Stimulated activated effector memory CD8-positive, alpha-beta T cell treated with anti-CD3 and anti-CD28 coated beads, Interleukin-12 subunit alpha, Interleukin-12 subunit beta, amount 100 ng/mL, for 72 hours (primary cell): ENCODE data around the gene SERAC1.
"Not testable (repeated sequence)": the region's sequence is repeated elsewhere in the genome, so short reads cannot be mapped to it uniquely, and the experiment has no call there.

Source experiments
- ATAC-seq: fragments of 150-1000 bp; cut with Tn5 transposase; 2 replicates; pipeline ENCODE4 v1.10.0; 2021
- DNase-seq, 2 donors: peaks; one replicate each; pipeline ENCODE4 v3.0.0; 2021 to 2022; ENCODE audit warnings: low spot score in 2 of 2
- H3K27ac Mint-ChIP-seq: one replicate; pipeline ENCODE4 v1.8.0; 2022; ENCODE audit warnings: mild to moderate bottlenecking, mixed read lengths
- H3K36me3 Mint-ChIP-seq: one replicate; pipeline ENCODE4 v1.8.0; 2022; ENCODE audit warnings: mild to moderate bottlenecking, mixed read lengths
- H3K4me1 Mint-ChIP-seq: one replicate; pipeline ENCODE4 v1.8.0; 2022; ENCODE audit warnings: mixed read lengths
- H3K4me3 Mint-ChIP-seq: one replicate; pipeline ENCODE4 v1.8.0; 2022; ENCODE audit warnings: mild to moderate bottlenecking, mixed read lengths
- H3K9me3 Mint-ChIP-seq: one replicate; pipeline ENCODE4 v1.8.0; 2022; ENCODE audit warnings: mixed read lengths

The SERAC1 gene

DNA sequence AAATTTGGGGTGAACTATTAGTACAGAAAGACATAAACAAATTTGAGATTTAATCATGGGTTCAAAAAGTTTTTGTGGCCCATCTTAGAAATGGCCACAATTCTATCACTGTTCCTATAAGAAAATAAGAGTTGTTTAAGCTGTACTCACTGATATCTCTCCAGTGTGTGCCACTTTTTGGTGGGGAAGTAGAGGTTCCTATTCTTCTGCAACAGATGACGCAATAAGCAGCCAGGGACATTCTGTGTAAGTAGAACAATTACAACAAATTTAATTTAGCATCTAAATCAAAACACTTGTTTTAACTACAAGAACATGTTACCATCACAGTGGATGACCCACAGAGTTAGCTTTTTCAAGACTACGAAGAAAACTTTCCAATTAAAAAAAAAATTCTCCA, 9.9 kb downstream of the SERAC1 start:
- no peak overlapping the region for H3K27ac Mint-ChIP-seq
- H3K36me3 Mint-ChIP-seq: peaks cover 39% of the 10 kb centered on the region
- no peak for ATAC-seq
- H3K9me3 Mint-ChIP-seq: no peaks in the 10 kb centered on the region
- H3K4me1 Mint-ChIP-seq: peaks cover 6% of the 10 kb centered on the region
- DNase-seq: no peak
- H3K4me3 Mint-ChIP-seq: no peak overlapping the region

DNA sequence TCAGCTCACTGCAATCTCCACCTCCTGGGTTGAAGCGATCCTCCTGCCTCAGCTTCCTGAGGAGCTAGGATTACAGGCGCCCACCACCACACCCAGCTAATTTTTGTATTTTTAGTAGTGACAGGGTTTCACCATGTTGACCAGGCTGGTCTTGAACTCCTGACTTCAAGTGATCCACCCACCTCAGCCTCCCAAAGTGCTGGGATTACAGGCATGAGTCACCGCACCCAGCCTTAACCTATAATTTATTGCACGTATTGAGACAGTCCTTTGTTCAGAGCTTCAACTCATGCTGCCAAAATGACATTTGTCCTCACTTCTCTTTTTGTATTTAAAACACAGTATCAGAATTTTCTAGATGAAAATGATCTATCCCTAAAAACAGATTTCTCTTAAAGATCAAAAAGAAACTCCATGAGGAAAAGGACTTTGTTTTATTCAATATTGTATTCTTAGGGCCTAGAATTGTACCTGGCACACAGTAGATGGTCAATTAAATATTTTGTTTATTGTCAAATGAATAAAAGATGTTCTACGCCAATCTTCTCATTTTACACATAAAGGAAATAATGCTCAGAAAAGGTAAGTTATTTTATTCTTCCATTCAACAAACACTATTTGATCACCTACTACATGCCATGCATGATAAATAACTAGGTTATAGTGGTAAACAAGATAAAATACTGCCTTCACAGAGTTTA, 10.8 kb downstream of the SERAC1 start:
- no peaks in the 10 kb centered on the region for H3K9me3 Mint-ChIP-seq
- DNase-seq (no peak), ATAC-seq (no peak)
- H3K4me1 Mint-ChIP-seq: peaks cover 6% of the 10 kb centered on the region
- no peak overlapping the region for H3K27ac Mint-ChIP-seq
- peaks cover 39% of the 10 kb centered on the region for H3K36me3 Mint-ChIP-seq
- H3K4me3 Mint-ChIP-seq: no peak overlapping the region

DNA sequence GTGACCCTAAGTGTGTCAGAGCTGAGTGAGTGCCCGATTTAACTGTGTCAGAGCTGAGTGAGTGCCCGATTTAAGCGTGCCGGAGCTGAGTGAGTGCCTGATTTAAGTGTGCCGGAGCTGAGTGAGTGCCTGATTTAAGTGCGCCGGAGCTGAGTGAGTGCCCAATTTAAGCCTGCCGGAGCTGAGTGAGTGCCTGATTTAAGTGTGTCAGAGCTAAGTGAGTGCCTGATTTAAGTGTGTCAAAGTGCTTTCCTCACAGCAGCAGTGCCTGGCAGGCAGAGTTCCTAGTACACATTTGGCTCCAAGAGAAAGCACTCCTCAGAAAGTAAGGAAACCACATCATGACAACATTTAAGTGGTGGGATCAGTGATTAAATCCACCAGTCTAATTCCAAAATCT, 13.2 kb downstream of the SERAC1 start:
- Mint-ChIP-seq H3K36me3 (peaks cover 34% of the 10 kb centered on the region), H3K4me1 (no peaks in the 10 kb centered on the region), H3K9me3 (no peaks in the 10 kb centered on the region), H3K4me3 (no peak overlapping the region), H3K27ac (no peak overlapping the region)
- ATAC-seq: no peak
- DNase-seq: no peak

DNA sequence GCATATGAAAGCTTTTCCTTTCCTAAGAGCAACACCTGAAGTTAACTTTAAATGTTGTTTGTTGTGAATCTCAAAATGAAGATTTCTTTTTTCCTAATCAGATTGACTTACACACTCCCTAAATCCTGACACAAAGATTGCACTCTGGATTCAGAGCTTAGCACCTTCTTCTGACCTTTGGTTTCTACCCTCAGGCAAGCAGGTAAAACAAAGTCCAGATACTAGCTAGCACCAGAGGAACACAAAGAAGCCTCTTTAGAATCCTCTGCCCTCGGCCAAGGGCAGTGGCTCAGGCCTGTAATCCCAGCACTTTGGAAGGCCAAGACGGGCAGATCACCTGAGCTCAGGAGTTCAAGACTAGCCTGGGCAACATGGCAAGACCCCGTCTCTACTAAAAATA, 14.5 kb downstream of the SERAC1 start:
- ATAC-seq (no peak), DNase-seq (no peak)
- Mint-ChIP-seq H3K27ac (no peak overlapping the region), H3K36me3 (peaks cover 42% of the 10 kb centered on the region), H3K4me1 (no peaks in the 10 kb centered on the region), H3K4me3 (no peak overlapping the region), H3K9me3 (no peaks in the 10 kb centered on the region)

DNA sequence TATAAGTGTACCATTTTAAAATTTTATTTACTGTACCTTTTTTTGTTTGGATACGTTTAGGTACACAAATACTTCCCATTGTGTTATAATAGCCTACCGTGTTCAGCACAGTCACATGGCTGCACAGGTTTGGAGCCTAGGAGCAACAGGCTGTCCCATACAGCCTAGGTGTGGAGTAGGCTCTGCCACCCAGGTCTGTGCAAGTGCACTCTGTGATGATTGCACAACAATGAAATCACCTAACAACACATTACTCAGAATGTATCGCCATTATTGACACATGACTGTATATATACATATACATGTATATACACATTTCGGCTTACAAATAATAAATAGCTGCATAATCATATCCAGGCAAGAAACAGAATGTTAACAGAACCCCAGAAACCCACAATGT, 15.4 kb downstream of the SERAC1 start:
- no peak for DNase-seq
- H3K36me3 Mint-ChIP-seq: peaks cover 43% of the 10 kb centered on the region
- no peak for ATAC-seq
- no peak overlapping the region for H3K4me3 Mint-ChIP-seq
- H3K4me1 Mint-ChIP-seq: no peaks in the 10 kb centered on the region
- H3K9me3 Mint-ChIP-seq: no peaks in the 10 kb centered on the region
- H3K27ac Mint-ChIP-seq: no peak overlapping the region

DNA sequence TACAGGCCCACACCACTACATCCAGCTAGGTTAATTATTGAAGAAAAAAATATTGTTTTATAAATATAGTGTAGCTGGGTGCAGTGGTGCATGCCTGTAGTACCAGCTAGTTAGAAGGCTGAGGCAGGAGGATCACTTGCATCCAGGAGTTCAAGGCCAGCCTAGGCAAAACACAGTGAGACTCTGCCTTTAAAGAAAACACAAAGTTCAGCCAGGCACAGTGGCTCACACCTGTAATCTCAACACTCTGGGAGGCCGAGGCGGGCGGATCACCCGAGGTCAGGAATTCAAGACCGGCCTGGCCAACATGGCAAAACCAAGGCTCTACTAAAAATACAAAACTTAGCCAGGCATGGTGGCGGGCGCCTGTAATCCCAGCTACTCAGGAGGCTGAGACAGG, 16.0 kb downstream of the SERAC1 start:
- peaks cover 43% of the 10 kb centered on the region for H3K36me3 Mint-ChIP-seq
- DNase-seq, H3K4me1 Mint-ChIP-seq, H3K9me3 Mint-ChIP-seq, ATAC-seq, H3K27ac Mint-ChIP-seq, H3K4me3 Mint-ChIP-seq: not testable (repeated sequence)

DNA sequence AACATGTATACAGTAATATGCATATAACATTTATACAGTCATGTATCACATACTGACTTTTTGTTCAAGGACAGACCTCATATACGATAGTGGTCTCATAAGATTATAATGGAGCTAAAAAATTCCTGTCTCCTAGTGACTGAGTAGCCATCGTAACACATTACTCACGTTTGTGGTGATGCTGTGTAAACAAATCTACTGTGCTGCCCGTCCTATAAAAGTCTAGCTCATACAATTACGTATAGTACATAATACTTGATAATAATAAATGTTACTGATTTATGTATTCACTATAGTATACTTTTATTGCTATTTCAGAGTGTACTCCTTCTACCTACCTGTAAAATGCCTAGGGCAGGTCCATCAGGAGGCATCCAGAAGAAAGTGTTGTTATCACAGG, 17.4 kb downstream of the SERAC1 start:
- no peak for DNase-seq
- no peak for ATAC-seq
- H3K4me3 Mint-ChIP-seq: no peak overlapping the region
- H3K36me3 Mint-ChIP-seq: peaks cover 44% of the 10 kb centered on the region
- no peaks in the 10 kb centered on the region for H3K4me1 Mint-ChIP-seq
- H3K9me3 Mint-ChIP-seq: no peaks in the 10 kb centered on the region
- no peak overlapping the region for H3K27ac Mint-ChIP-seq

DNA sequence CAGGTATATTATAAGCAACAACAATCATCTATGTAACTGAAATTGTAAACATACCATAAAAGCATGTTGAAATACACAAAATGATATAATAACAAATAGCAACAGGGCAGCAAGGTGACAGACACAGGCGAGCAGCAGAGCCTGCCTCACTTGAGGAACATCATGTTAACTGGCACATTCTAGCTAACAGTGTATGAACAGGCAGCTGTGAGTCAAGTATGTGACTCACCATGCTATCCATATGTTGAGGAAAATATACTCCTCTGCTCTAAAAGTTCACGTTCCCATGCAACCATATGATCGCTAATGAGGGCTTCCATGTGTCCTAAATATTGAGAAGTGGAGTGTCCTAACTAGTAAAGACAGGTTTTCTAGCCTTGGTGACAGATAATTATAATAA, 18.4 kb downstream of the SERAC1 start:
- DNase-seq: no peak
- Mint-ChIP-seq H3K4me1 (no peaks in the 10 kb centered on the region), H3K4me3 (no peak overlapping the region), H3K9me3 (no peaks in the 10 kb centered on the region), H3K36me3 (peaks cover 33% of the 10 kb centered on the region), H3K27ac (no peak overlapping the region)
- peak; percentile 37 for ATAC-seq

DNA sequence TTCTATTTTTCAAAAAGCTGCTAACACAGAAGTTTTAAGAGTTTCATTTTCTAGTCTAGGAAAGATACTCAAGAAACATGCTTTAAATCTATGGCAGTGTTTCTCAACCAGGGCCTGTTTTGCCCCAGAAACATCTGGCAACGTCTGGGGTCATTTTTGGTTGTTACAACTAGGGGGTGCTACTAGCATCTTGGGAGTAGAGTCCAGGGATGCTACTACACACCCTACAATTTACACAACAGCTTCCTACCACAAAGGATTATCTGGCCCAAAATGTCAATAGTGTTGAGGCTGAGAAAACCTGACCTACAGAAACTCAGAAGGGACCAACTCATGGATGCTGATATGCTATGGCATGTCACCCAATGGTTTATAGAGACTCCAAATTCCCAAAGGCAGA, 24.4 kb downstream of the SERAC1 start:
- Mint-ChIP-seq H3K4me3 (no peak overlapping the region), H3K9me3 (no peaks in the 10 kb centered on the region), H3K4me1 (peaks cover under 1% of the 10 kb centered on the region), H3K36me3 (peaks cover 54% of the 10 kb centered on the region), H3K27ac (no peak overlapping the region)
- ATAC-seq (no peak), DNase-seq (no peak)

DNA sequence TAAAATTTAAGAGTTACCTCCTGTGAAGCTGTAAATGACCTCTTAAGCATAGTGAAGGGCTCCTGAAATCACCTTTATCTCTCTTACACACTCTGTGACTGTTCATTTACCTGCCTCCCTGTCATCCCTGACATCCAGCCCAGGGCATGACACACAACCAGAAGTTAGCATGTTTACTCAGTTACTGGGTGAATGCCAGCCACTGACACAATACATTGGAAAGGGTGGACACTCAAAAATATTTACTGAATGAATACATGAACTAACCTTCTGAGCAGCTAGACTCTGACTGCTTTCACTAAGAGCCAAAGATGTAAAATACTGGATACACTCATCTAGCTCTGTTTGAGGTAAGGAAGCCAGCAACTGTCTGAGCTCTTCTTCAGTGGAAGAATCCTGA, 25.3 kb downstream of the SERAC1 start:
- Mint-ChIP-seq H3K4me1 (peaks cover 7% of the 10 kb centered on the region), H3K4me3 (no peak overlapping the region), H3K27ac (peak overlapping the region; percentile 54), H3K36me3 (peaks cover 49% of the 10 kb centered on the region), H3K9me3 (no peaks in the 10 kb centered on the region)
- DNase-seq (no peak), ATAC-seq (no peak)

DNA sequence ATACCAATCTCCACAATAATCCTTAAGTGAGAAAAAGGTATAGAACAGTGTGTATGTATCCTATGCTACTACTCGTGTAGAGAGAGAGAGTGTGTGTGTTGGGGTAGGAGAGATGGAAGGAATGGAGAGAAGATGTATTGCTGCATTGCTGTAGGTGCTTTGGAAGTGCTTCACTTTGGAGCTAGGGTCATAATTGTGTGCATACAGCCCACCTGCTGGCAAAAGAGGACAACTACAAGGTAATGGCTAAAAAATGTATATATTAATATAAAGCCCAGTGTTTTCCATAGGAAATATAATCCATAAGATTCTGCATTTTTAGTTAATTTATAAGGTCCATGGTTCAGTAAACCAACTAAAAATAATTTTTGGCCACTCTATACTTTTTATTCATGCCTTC, 36.1 kb downstream of the SERAC1 start:
- H3K4me3 Mint-ChIP-seq: no peak overlapping the region
- H3K4me1 Mint-ChIP-seq: no peaks in the 10 kb centered on the region
- peaks cover 20% of the 10 kb centered on the region for H3K36me3 Mint-ChIP-seq
- no peak overlapping the region for H3K27ac Mint-ChIP-seq
- no peaks in the 10 kb centered on the region for H3K9me3 Mint-ChIP-seq
- DNase-seq: no peak
- ATAC-seq: peak; percentile 44

DNA sequence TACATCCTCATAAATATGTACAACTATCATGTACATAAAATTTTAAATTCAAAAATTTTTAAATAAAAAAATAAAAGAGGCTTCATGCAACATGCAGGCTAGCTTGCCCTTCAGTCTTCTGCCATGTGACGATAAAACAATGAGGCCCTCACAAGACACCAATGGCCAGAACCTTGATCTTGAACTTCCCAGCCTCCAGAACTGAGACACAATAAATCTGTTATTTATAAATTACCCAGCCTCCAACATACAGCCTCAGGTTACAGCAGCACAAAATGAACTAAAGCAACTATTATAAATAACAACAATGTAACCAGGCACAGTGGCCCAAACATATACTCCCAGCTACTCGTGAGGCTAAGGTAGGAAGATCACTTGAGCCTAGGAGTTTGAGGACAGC, 42.8 kb downstream of the SERAC1 start:
- ATAC-seq: no peak
- Mint-ChIP-seq H3K4me1 (no peaks in the 10 kb centered on the region), H3K36me3 (peaks cover 15% of the 10 kb centered on the region), H3K27ac (no peak overlapping the region), H3K9me3 (no peaks in the 10 kb centered on the region), H3K4me3 (no peak overlapping the region)
- DNase-seq: no peak

DNA sequence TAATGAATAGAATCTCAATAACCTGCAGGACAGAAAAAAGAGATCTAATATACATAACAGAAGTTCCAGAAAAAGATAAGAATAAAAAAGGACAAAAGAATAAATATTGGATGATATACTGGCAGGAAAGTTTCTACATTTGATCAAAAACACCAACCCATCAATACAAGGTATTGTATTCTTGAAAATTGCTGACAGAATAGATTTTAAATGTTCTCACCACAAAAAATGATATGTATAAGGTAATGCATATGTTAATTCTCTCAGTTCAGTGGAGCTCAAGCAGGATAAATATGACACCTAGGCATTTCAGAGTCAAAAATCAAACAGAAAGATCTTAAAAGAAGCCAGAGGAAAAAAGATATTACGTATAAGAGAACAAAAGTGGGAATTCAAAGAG, 43.8 kb downstream of the SERAC1 start:
- H3K27ac Mint-ChIP-seq: no peak overlapping the region
- no peak overlapping the region for H3K4me3 Mint-ChIP-seq
- ATAC-seq: no peak
- no peaks in the 10 kb centered on the region for H3K9me3 Mint-ChIP-seq
- no peak for DNase-seq
- H3K36me3 Mint-ChIP-seq: peaks cover 5% of the 10 kb centered on the region
- no peaks in the 10 kb centered on the region for H3K4me1 Mint-ChIP-seq

DNA sequence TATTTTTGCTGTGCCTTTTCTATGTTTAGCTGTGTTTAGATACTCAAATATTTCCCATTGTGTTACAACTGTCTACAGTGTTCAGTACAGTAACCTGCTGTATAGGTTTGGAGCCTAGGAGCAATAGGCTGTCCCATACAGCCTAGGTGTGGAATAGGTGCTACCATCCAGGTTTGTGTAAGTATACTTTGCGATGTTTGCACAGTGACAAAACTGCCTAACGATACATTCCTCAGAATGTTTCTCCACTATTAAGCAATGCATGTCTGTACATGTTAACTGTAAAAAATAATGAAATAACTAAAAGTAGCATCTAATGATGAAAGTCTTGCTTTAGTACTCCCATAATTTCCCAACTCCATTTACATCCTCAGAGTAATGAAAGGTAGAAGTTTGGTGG, 46.0 kb downstream of the SERAC1 start:
- ATAC-seq (no peak), DNase-seq (no peak)
- H3K4me1 Mint-ChIP-seq: no peaks in the 10 kb centered on the region
- H3K36me3 Mint-ChIP-seq: peaks cover 8% of the 10 kb centered on the region
- H3K4me3 Mint-ChIP-seq: no peak overlapping the region
- H3K27ac Mint-ChIP-seq: no peak overlapping the region
- no peaks in the 10 kb centered on the region for H3K9me3 Mint-ChIP-seq

DNA sequence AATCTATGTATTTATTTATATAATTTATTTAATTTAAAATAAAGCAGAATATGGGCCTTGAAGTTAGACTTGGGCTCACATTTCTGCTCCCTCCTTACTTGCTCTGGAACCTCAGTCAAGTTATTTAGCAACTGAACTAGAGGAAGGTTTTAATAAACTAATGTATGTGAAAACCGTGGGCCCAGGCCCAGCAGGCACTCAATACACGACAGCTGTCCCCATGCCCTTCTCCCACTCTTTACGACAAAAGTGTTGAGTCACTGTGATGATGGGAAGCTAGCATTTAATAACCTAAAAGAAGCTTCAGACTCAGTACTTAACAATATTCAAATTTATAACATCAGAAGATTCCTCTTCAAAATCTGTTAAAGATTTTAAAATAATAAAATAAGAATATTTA, 46.7 kb downstream of the SERAC1 start:
- H3K4me1 Mint-ChIP-seq: no peaks in the 10 kb centered on the region
- no peak for ATAC-seq
- H3K36me3 Mint-ChIP-seq: peaks cover 11% of the 10 kb centered on the region
- no peak for DNase-seq
- no peak overlapping the region for H3K27ac Mint-ChIP-seq
- H3K9me3 Mint-ChIP-seq: no peaks in the 10 kb centered on the region
- no peak overlapping the region for H3K4me3 Mint-ChIP-seq

DNA sequence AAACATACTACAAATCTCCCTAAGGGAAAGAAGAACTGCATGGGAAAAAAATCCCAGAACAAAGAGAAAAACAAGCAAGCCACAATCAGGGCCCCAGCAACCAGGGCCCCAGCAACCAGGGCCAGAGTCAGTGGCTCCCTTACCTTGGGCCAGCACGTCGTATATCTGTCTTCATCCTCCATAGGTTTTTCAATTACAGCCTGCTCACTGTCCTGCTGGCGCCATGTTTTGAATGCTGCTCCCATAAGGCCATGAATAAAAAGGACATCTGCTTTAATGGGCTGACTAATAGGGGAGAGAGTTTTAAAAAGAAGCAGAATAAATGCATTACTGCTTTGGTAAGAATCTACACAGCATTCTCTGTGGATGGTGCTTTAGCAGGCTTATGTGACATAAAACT, 49.2 kb downstream of the SERAC1 start:
- Mint-ChIP-seq H3K4me3 (no peak overlapping the region), H3K4me1 (no peaks in the 10 kb centered on the region), H3K27ac (no peak overlapping the region), H3K36me3 (peaks cover 16% of the 10 kb centered on the region), H3K9me3 (no peaks in the 10 kb centered on the region)
- DNase-seq (no peak), ATAC-seq (no peak)

DNA sequence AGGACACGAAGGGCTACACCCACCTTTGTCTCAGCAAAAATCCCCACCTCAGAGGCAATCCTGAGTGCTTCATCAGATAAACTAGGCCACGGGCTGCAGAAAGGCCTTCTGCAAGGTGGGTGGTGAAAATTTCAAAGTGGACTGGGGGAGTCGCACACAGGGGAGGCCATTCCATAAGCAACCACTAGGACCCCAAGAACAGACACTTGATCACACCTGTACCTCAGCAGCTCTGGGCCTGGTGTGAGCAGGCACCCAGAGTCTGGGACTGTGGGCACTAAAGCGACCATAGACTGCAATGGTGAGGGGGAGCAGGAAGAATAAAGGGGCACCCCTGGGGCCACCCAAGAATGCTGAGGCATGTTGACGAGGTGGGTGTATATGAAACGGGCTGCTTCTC, 52.6 kb downstream of the SERAC1 start:
- ATAC-seq (peak; percentile 24), DNase-seq (no peak)
- H3K4me3 Mint-ChIP-seq: no peak overlapping the region
- H3K4me1 Mint-ChIP-seq: no peaks in the 10 kb centered on the region
- peak overlapping the region; percentile 21 for H3K27ac Mint-ChIP-seq
- H3K36me3 Mint-ChIP-seq: peaks cover 28% of the 10 kb centered on the region
- no peaks in the 10 kb centered on the region for H3K9me3 Mint-ChIP-seq
